Uterus (tissue), 4 donors: ENCODE measurements around the gene TRIAP1. TPM values are rescaled to one million over a fixed set of nuclear protein-coding genes. Genes with fewer than 3 reads are reported as not detected.
A peak's percentile ranks its signal among the peaks of the same experiment; 100 is the strongest.
"Not testable (repeated sequence)": the region's sequence is repeated elsewhere in the genome, so short reads cannot be mapped to it uniquely, and the experiment has no call there.

ENCODE experiments used
- DNase-seq, 2 donors: peaks; one replicate each; pipeline ENCODE4 v3.0.0-alpha.2; 2019 to 2020
- H3K27ac ChIP-seq, 2 donors: fragments of 200-600 bp; sonication (generic); 1 replicate in 1 of 2; 2 replicates in 1 of 2; pipeline ENCODE4 v1.5.1; 2016 to 2018
- H3K27me3 ChIP-seq, 2 donors: fragments of 200-600 bp; sonication (generic); one replicate each; pipeline ENCODE4 v1.5.1; 2018 to 2019; ENCODE audit warnings: control low read depth in 1 of 2
- H3K36me3 ChIP-seq, 2 donors: fragments of 200-600 bp; sonication (generic); one replicate each; pipeline ENCODE4 v1.5.1; 2019; ENCODE audit warnings: control low read depth in 1 of 2
- H3K4me1 ChIP-seq, 2 donors: fragments of 200-600 bp; sonication (generic); one replicate each; pipeline ENCODE4 v1.5.1; 2018 to 2019; ENCODE audit warnings: control low read depth in 1 of 2
- H3K4me3 ChIP-seq, 2 donors: fragments of 200-600 bp; sonication (generic); 1 replicate in 1 of 2; 2 replicates in 1 of 2; pipeline ENCODE4 v1.5.1; 2018 to 2019; ENCODE audit warnings: mild to moderate bottlenecking in 1 of 2
- H3K9me3 ChIP-seq, 2 donors: fragments of 200-600 bp; sonication (generic); one replicate each; pipeline ENCODE4 v1.5.1; 2019; ENCODE audit warnings: control low read depth in 1 of 2
- POLR2A ChIP-seq, 2 donors: fragments of 450-650 bp; IDR thresholded peaks; one replicate each; pipeline ENCODE4 v1.6.1; 2016; ENCODE audit warnings: antibody characterized with exemption in 2 of 2, mild to moderate bottlenecking in 1 of 2, moderate library complexity in 1 of 2
- intact Hi-C: fragments of 100-400 bp; cut with DNase I; formaldehyde crosslinking; loops from one replicate; pipeline ENCODE4 v1.15.1; 2023; ENCODE audit warnings: low total_unique reads
- total RNA-seq, 4 donors: library from RNA; depleted of rRNA in 3 of 4; stranded (reverse); fragments of >200 nt in 3 of 4; gene quantifications; one replicate each; pipeline versions ENCODE4 v1.1.0 to v1.2.4, GENCODE V29; 2014 to 2023
- TF ChIP-seq, protein P1 (sequence below), 4 experiments: fragments of 200-600 bp in 2 of 4; fragments of 450-650 bp in 2 of 4; sonication (generic) in 2 of 4; IDR thresholded peaks; one replicate each; pipeline ENCODE4 v1.5.1; 2016 to 2019; ENCODE audit warnings: antibody characterized with exemption in 4 of 4, mild to moderate bottlenecking in 2 of 4, moderate library complexity in 1 of 4
- donor health status: DM: yes; HTN: yes; CAD: no.

Gene TRIAP1
- total RNA-seq, 4 donors from 2014 or later, result 1.2 to 16.8 (median 8.0) TPM

DNA sequence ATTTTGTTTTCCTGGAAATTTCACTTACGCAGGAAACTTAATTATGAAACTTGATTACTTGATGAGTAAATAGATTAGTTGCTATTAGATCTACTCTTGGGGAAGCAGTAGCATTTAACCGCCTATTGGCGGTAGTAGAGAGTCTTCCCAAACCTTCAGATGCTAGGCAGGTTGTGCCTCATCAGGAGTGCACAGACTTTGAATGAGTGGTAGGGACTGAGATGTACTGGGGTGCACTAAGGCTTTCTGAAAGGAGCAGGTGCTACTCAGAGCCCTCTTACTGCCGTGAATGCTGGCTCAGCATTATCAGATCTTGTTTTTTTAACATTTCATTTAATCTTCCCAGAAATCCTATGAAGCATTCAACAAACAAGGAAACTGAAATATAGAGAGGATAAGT is 7.8 kb upstream of the TRIAP1 start:
- Histone ChIP-seq H3K4me1 (no peaks in the 10 kb centered on the region), H3K27ac (no peak overlapping the region), H3K4me3 (no peak overlapping the region), H3K9me3 (no peaks in the 10 kb centered on the region), H3K27me3 (no peaks in the 10 kb centered on the region), H3K36me3 (no peaks in the 10 kb centered on the region)
- TF ChIP-seq POLR2A (IDR thresholded peaks at IDR 0.05), result no peak
- TF ChIP-seq, protein P1, sequence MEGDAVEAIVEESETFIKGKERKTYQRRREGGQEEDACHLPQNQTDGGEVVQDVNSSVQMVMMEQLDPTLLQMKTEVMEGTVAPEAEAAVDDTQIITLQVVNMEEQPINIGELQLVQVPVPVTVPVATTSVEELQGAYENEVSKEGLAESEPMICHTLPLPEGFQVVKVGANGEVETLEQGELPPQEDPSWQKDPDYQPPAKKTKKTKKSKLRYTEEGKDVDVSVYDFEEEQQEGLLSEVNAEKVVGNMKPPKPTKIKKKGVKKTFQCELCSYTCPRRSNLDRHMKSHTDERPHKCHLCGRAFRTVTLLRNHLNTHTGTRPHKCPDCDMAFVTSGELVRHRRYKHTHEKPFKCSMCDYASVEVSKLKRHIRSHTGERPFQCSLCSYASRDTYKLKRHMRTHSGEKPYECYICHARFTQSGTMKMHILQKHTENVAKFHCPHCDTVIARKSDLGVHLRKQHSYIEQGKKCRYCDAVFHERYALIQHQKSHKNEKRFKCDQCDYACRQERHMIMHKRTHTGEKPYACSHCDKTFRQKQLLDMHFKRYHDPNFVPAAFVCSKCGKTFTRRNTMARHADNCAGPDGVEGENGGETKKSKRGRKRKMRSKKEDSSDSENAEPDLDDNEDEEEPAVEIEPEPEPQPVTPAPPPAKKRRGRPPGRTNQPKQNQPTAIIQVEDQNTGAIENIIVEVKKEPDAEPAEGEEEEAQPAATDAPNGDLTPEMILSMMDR (IDR thresholded peaks at IDR 0.05), result peak in 2 of 4 experiments; percentile 23 to 36
- intact Hi-C loops, result no loop called here
- DNase-seq, result no peak

DNA sequence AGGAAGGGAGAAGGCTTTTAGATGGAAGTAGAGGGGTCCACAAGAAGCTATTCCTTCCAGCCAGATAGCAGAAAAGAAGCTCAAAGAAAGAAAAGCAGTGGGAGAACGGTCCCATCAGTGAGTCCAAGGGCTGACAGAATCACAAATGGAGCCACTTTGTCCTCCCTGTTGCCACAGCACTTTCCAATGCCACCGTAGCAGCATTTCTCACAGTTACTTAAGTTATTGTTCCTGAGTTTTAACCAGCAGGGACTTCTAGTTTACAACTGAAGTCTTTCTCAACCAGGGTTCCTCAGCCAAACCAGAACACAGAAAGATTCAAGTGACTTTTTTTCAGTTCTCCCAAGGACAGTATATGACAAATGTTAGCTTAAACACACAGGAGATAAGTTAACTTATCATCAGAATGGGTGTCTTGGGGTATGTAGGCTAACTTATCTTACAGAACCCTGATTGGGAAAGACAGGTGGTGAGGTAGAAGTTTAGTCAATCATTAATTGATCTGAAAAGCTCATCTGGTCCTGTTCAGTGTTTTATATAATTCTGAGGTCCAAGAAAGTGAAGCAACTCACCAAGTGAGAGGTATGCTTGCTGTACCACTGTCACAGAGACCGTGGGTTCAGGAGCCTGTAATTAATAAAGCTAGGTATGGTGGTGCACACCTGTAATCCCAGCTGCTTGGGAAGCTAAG is 7.0 kb upstream of the TRIAP1 start:
- Histone ChIP-seq H3K4me1 (no peaks in the 10 kb centered on the region), H3K9me3 (no peaks in the 10 kb centered on the region), H3K27ac (no peak overlapping the region), H3K36me3 (no peaks in the 10 kb centered on the region), H3K27me3 (no peaks in the 10 kb centered on the region), H3K4me3 (no peak overlapping the region)
- DNase-seq, result no peak
- TF ChIP-seq POLR2A (IDR thresholded peaks at IDR 0.05), result no peak
- TF ChIP-seq, protein P1 (IDR thresholded peaks at IDR 0.05), result no peak
- intact Hi-C loops, result no loop called here

DNA sequence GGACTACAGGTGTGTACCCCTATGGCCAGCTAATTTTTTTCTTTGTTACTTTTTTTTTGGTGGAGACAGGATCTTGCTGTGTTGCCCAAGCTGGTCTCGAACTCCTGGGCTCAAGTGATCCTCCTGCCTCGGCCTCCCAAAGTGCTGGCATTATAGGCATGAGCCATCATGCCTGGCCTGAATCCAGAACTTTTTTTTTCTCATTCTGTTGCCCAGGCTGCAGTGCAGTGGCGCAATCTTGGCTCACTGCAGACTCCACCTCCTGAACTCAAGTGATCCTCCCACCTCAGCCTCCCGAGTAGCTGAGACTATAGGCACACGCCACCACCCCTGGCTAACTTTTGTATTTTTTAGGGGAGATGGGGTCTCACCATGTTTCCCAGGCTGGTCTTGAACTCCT is 6.3 kb upstream of the TRIAP1 start:
- intact Hi-C loops, H3K27ac ChIP-seq, H3K4me3 ChIP-seq, H3K27me3 ChIP-seq, H3K36me3 ChIP-seq, DNase-seq, H3K4me1 ChIP-seq, H3K9me3 ChIP-seq: not testable (repeated sequence)

DNA sequence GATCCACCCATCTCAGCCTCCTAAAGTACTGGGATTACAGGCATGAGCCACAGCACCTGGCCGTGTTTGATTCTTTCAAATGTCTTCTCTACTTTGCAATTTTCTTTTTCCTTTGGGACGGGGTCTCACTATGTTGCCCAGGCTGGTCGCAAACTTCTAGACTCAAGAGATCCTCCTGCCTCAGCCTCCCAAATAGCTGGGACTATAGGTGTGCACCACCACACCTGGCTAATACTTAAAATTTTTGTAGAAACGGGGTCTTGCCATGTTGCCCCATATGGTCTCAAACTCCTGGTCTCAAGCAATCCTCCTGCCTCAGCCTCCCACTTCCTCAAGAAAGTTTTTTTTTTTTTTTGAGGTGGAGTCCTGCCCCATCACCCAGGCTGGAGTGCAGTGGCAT is 1.8 kb upstream of the TRIAP1 start:
- Histone ChIP-seq H3K36me3 (no peaks in the 10 kb centered on the region), H3K4me3 (no peak overlapping the region), H3K27ac (no peak overlapping the region), H3K4me1 (peaks cover 0 to 6% of the 10 kb centered on the region in 2 donors), H3K9me3 (no peaks in the 10 kb centered on the region), H3K27me3 (no peaks in the 10 kb centered on the region)
- DNase-seq, result no peak
- intact Hi-C loops, result no loop called here
- no peak for TF ChIP-seq POLR2A (IDR thresholded peaks at IDR 0.05)
- TF ChIP-seq, protein P1 (IDR thresholded peaks at IDR 0.05), result no peak

DNA sequence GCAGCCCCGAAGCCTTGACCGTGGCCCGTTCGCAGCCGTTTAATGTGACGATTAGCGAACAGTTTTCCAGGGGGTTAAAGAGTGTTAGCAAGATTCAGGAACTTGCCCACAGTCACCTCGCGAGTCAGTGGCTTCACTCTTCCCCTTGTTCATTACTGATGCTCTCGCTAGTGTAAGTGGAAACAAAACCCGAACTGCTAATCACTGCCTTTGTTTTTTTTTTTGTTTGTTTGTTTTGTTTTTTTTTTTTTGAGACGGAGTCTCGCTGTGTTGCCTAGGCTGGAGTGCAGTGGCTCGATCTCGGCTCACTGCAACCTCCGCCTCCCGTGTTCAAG is 627 bp upstream of the TRIAP1 start:
- Histone ChIP-seq H3K27ac (peak overlapping the region; percentile 83 to 85), H3K4me3 (peak overlapping the region; percentile 79 to 96)
- DNase-seq, H3K36me3 ChIP-seq, H3K9me3 ChIP-seq, H3K27me3 ChIP-seq, intact Hi-C loops, H3K4me1 ChIP-seq: not testable (repeated sequence)

DNA sequence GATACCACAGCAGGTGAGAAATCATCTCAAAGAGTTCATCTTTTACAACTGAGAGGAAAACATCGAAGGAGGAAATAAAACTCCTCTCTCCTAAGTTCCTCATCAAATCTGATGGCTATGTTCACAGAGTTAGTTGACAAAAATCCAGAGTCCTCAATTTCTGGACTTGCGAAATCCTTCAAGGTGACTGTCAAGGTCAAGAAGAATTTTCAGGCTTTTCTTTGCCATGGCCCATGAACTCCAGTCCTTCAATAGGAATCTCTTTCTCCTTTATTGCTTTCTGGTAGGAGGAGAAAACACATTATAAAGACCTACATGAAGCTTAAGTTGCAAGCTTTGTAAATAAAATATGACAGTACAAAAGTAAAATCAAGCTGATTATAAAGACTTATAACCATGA is 1.5 kb downstream of the TRIAP1 start:
- Histone ChIP-seq H3K4me1 (peaks cover 0 to 7% of the 10 kb centered on the region in 2 donors), H3K36me3 (no peaks in the 10 kb centered on the region), H3K27ac (no peak overlapping the region), H3K9me3 (no peaks in the 10 kb centered on the region), H3K4me3 (no peak overlapping the region), H3K27me3 (no peaks in the 10 kb centered on the region)
- DNase-seq, result no peak
- intact Hi-C loops, result no loop called here
- TF ChIP-seq POLR2A (IDR thresholded peaks at IDR 0.05), result no peak
- TF ChIP-seq, protein P1 (IDR thresholded peaks at IDR 0.05), result no peak
